Eye (tissue), 1 donor: ENCODE measurements around the gene CRHR1.

Experiments
- DNase-seq: peaks from one replicate; pipeline ENCODE4 v3.0.0-alpha.2; 2015

The CRHR1 gene

GRCh38 chr17:45870342-45870974, 86.3 kb downstream of the CRHR1 start:
- no peak for DNase-seq

GRCh38 chr17:45871718-45872117, 87.6 kb downstream of the CRHR1 start:
- DNase-seq: no peak

GRCh38 chr17:45873728-45874127, 89.6 kb downstream of the CRHR1 start:
- peak; percentile 63 for DNase-seq

GRCh38 chr17:45874151-45874550, 90.0 kb downstream of the CRHR1 start:
- DNase-seq: no peak

GRCh38 chr17:45876539-45876938, 92.4 kb downstream of the CRHR1 start:
- no peak for DNase-seq

DNA sequence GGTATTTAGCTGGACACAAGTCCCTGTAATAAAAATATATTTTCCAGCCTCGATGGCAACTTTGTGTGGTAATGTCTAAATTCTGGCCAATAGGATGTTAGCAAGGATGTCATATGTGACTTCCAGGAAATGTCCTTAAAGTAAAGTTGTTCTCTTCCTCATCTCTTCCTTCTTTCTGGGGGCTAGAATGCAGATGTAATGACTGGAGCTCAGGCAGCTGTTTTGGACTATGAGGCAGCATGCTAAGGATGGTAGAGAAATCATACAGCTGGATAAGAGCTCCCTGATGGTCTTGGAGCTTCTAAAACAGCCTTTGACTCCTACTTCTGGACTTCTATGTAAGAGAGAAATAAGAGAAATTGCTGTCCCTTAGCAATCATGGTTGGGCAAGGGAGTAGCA, 93.3 kb downstream of the CRHR1 start:
- DNase-seq: no peak

- DNase-seq: no peak
These were observed 98.9 kb downstream of the CRHR1 start for GRCh38 chr17:45883063-45883462.
